ENCODE measurements around the gene MEAK7.

MEAK7 gene

DNA sequence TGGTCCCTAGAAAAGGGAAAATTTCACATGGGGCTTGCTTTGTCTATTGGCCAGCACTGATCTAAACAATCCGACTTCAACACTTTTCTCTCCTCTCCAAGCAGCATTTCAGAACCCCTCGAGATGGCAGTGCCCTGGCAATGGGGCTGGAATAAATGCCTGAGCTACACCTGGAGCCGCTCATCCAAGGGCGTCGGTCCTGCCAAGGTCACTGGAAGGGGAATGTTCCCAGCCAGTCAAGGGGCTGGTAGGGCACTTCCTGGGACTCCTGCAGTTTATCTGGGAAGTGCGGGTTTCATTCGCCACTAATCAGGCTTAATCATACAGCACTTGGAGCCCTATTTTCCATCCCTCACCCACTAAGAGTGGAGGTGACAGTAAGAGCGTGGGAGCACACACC lies 17.1 kb downstream of the MEAK7 start:
- DNase-seq (ENCODE audit: low read depth in 2 of 2) = no peak

DNA sequence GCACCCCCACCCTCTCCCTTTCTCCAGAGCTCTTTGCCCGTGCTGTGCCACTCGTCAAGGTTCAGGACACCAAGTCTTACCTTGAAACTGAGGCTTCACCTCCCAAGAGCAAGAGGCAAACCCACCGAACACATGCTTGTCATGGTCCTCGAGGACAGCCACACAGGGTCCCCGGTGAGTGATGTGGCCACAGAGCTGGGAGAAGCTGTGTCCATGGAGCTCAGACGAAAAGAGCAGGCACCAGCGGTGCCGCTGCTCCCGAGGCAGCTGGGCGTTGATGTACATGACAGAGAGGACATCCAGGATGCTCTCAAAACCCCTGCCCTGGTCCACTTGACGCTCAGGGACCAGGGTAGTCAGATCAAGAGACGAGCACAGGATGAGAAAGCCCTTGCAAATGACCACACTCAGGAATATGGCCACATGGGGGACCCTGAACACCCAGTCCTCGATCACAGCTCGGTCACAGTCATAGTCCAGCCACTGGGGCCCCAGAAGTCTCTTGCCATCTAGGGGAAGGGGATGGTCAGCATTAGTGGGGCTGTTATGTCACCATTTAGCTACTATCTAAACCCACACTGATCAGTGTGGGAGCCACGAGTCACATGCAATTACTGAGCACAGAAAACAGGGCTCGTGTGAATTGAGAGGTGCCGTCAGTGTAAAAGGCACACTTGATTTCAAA lies 17.8 kb downstream of the MEAK7 start:
- DNase-seq (ENCODE audit: low read depth in 2 of 2) = no peak

DNA sequence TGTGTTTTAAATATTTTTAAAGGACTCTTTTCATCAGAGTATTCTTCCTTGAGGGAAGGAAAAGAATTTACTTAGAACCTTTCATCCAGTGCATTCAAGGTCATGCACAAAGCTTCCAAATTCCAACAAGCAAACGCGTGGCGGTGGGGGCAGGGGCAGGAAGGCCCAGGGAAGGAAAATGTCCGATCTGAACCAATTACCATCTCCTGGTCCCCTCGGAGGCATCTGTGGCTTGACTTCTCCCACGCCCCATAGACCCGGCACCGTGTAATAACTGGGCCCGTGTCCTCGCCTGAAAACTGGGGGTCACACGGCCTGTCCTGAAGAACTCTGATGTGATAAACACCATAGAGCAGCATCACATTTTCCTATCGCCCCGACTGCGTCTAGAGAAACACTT lies 18.3 kb downstream of the MEAK7 start:
- no peak for DNase-seq (ENCODE audit: low read depth in 2 of 2)

DNA sequence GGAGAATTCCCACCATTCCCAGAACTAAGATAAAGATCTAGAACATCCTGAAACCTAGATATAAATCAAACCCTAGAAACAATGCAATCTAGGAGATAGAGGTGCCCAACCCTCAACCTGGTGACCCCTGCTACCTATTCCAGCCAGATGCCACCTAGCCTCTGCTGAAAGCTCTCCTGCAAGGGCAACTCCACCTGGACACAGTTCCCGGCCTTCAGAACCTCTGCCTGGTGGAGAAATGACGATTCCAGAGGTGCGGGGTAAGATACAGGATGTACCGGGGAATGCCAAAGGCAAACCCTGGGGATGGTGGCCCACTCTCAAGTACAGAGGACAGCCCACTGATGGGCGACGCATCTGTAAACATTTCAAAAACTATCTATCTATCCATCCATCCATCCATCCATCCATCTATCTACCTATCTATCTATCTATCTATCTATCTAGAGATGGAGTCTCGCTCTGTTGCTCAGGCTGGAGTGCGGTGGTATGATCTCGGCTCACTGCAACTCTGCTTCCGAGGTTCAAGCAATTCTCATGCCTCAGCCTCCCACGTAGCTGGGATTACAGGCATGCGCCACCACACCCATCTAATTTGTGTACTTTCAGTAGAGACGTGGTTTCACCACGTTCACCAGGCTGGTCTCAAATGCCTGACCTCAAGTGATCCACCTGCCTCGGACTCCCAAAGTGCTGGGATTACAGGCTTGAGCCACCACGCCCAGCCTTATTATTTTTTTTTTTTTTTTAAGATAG lies 19.0 kb downstream of the MEAK7 start:
- DNase-seq (ENCODE audit: low read depth in 2 of 2) = no peak

DNA sequence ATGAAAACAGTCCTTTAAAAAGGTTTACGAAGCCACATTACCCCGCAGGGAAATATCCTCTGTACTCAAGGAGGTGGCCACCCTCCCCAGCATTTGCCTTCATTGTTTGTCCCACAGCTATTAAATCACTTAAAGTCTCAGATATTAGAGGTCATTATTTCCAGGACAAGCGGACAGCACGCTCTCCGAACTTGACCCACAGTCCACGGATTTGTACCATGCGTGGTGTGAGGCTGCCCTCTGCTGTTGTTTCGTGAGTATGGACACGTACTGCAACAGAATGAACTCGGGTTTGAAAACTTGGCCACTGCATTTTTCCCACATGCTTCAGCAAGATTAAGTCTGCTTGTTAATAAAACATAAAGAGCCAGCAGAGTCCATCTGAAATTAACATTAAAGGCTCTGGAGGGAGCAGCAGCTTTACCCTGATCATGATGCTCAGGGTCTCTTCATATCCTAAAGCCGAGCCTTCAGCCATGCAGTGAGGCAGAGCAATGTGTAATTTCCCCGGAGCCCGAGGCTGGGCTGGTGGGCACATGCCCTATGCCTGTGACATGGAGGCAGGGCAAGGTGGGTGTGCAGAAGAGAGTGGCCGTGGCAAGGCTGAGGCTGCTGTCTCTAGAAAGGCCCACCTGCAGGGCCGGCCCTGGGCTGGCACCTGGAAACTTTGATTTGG lies 19.7 kb downstream of the MEAK7 start:
- DNase-seq (ENCODE audit: low read depth in 2 of 2) = no peak

DNA sequence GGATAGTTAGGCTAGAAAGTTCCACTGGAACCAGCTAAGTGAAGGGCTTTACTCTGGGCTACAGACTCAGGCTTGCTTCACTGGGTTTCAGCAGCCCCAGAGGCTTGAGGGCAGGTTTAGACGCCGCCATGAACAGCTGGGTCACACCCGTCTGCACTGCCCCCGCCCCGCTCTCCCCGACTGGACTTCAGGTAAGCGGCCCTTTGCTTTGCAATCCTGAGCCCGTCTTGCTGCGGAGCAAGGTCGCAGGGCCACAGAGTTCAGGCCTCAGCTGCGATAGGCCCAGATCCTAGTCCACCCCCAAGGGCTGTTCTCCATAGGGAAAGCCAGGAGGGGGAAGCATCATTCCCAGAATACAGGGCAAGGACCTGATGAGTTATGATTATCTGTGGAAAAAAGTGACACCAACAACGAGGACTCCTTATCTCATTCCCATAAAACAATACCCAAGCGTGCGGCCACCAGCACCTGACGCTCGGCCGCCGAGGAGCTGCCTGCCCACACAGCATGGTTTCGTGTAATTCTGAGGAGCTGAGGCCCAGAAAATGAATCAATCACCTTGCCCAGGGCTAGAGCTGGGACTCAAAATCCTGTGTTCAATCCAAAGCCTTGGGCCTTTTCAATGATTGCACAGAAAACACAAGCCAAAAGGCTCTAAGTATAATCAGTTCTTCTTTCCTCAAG lies 20.4 kb downstream of the MEAK7 start:
- no peak for DNase-seq (ENCODE audit: low read depth in 2 of 2)

DNA sequence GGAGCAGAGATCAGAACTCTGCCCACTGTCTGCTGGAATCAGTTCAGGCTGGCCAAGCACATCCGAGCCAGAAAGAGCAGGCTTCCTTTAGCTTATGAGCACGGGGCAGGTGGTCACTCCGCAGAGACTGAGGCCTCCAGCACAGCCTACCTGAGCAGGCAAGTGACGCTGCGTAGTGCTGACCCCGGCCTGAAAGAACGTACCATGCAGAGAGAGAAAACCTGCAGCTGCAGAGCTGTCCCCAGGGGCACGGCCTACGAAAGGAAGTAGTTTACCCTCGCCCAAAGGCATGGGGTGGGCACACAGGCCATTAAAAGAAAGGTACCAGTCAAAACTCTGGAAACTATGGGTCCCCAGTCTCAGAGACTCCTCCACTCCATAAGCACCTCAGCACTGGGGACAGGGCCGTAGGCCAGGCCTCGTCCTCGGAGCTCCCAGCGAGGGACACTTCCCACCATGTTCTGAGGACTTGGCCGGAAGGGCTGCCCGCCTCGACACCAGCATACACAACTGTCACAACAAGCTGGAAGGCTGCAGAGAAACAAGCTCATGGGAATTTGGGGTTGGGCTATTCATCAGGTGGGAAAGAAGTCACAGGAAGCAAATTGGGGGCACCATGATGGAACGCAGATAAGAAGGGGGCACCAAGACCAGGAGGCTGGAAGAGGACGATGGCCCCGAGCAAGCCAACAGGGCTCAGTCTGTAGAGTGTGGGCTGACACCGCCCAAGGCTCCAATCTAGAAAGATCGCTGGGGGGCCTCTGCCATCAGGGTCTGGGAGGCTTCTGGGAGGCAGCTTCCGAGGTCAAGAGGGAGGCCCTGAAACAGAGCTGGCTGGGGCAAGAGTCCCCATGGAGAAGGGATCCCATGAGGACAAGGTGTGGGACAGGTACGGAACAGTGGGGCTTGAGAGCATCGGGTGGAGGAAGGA lies 21.2 kb downstream of the MEAK7 start:
- DNase-seq (ENCODE audit: low read depth in 2 of 2) = no peak

DNA sequence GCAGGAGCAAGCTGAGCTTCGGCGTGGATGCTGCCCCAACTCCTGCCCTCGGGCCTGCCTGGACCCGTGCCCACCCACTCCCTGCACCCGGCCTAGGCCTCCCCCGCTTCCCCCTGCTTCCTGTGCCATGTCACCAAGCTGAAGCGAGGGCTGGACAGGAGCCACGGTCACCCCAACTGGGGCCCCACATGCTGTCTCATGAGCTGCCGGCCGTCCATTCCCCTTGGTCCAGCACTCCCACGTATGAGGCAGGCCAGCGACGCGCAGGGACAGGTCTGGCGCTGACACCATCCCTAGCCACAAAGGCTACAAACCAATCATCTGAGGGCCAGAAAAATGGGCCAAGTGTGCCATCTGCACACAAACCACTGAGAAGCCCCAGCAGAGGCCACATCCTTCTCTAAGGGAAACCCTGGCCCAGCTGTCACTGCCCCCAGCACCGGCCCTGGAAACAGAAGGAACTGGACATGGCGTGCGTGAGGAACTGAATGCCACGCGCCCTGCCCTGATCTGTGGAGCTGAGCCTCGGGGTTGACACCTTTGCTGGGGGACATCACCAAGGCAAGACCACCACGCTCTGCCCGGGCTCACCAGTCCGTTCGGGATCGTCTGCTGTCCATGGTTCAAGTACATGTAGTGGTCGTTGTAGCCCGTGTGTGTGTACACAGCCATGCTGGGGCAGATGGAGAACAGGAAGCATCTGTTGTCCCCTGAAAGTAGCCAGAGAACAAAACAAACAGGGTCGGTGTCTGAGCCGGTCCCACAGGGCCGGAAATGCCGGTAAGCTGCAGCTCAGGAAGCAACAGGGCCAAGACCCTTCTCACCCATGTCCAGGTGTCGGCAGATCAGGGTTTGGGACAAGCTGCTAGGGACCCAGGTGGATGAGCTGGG lies 22.2 kb downstream of the MEAK7 start:
- no peak for DNase-seq (ENCODE audit: low read depth in 2 of 2)

DNA sequence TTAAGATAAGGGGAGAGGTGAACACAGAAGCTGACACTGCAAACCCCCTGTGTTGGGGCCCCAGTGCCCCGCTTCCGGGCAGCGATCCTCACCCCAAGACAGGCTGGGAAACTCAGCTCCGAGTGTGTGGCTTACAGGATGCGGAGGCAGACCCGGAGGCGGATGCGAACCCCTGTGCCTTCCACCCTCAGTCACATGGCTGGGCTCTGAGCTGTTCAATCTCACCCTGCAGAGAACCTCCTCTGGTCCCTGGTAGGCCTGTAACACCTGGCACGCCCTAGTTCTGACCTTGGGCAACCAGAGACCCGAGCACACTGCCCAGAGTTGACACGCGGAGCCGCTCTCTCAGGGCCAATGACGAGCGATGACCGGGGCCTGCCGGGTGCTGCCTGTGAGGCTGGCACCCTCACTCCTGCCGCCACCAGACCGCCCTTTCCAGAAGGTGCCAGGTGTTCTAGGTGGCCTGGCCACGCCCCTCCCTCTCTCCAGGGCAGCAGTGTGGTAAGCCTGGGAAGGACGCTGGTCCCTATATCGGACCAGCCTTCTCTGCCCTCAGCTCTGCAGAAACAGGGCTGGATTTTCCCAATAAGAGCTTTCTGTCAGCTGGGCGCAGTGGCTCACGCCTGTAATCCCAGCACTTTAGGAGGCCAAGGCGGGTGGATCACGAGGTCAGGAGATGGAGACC lies 23.3 kb downstream of the MEAK7 start:
- DNase-seq (ENCODE audit: low read depth in 2 of 2) = no peak

DNA sequence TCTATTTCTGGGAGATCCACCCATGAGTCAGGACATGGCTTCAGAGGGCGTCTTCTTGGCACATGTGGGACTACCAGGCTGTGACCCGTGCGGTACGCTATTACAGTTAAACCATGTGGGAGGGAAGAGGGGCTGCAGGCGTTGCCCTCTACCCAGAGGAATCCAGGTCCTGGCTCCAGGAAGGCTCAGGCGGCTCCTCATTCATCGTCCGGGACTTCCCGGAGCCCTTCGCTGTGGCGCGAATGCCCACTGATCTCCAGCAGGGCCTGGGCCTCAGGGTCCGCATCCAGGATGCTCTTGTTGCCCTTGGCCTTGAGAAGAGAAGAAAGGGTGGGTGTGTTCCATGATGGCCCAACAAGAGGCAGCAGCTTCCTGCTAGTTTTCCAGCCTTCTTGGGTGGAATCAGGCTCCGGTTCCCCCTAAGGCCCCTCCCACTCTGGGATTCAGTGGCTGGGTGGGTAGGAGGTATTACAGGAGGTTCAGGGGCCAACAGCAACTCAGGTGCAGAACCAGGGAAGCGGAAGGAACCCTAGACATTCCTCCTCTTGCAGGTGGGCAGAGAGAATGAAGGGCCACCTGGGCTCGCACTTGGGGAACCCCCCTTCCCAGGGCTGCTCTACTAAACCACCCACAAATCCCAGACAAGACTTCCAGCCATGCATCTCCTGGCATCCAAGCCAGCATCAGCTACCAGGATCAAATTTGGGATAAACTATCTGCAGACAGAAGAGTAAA lies 24.6 kb downstream of the MEAK7 start:
- no peak for DNase-seq (ENCODE audit: low read depth in 2 of 2)

DNA sequence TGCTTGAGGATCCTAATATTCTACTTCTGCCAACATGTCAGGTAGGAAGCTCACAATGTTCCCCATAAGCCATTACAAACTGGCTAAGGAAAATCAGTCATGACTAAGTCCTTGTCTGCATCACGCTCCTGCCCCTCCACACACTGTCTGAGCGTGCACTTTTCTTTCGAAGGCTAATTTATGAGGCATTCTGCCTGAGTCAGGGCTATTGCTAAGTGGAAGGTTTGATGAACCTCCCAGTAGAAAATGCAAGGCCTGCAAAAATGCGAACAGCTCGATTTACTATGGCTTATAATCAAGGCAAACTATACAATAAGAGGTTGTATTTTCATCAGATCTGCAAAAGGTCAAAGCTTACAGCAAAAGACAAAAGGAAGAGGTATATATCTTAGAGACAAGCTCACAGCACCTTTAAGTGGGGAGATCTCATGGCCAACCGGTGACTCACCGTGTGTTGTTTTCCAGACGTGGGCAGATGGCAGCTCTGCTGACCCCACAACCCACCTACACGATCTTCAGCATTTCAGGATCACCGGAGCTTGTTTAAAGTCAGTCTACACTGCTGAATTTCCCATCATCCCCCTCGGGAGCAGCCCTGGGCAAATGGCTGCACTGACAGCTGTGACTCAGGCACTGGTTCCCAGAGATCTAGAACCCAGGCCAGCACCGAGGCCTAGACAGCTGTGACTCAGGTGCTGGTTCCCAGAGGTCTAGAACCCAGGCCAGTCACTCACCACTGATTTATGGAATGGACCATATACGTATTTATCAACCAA lies 26.1 kb downstream of the MEAK7 start:
- DNase-seq (ENCODE audit: low read depth in 2 of 2) = no peak

DNA sequence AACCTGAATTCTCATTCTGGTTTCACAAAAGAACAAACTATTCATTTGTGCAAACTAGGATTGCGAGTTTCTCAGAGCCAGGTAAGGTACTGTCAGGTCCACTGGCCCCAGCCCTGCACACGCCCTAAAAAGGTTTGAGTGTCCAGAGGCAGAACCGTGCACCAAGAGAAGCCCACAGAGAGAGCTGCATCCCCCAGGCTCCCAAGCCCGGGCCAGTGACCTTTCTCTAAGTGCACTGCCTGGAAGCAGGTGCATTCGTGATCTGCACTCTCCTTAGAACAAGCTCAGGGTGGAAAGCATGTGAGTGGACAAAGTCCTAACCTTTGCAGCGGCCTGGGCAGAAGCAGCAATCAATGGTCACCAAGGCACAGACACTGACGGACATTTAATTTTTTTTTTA lies 26.8 kb downstream of the MEAK7 start:
- no peak for DNase-seq (ENCODE audit: low read depth in 2 of 2)

DNA sequence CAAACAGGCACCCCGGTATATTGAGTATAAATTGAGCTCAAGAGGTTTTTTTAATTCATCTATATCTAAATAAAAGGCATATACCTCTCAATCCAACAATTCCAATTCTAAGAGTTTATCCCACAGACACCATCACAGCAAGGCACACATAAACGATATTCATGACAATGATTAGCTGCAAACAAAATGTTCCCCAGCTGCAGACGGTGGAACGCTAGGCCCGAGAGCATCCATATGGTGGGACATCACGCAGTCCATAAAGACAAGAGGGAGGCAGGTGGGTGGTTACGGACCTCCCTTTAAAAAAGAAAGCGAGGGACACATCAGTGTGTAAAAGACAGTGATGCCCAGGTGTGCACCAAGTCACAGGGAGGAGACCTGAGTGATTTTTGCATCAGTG lies 28.1 kb downstream of the MEAK7 start:
- DNase-seq (ENCODE audit: low read depth in 2 of 2) = no peak

DNA sequence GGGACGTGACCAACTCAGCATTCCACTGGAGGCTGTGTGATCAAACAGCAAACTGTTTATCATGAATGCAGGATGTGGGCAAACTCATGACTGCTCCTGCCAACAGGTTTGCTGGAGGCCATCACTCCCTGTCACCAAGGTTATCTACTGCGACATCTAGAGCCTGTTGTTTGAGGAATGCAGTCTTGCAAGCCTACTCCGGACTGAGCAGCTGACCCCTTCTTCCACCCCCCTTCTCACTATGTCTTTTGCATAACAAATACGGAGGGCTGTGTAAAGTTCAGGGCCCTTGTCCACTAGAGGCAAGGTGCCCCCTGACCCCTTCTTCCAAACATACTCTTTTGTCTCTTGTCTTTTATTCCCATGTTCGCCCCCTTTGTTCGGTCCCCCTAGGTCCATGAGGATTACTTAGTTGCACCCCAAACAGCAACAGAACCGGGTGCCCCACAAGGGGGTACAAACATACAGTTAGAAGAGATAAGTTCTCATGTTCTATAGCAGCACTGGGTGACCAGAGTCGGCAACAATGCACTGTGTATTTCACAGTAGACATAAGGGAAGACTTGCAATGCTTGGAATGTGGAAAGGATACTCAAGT lies 28.7 kb downstream of the MEAK7 start:
- DNase-seq (ENCODE audit: low read depth in 2 of 2) = no peak

DNA sequence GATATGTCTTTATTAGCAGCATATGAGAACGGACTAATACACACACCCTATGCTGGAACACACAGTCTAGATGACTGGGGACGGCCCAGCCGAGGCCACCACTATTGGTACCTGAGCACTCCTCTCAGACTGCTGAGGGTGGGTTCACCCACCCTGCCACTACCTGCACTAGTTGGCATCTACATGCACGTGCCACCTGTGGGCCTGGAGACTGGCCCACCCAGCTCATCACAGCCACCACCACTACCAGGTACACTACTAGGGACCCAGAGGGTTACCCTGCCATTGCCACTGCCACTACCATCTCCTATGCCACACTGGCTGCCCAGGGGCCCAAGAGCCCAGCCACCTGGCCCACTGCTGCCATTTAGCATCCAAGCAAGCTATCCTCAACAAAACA lies 32.5 kb downstream of the MEAK7 start:
- no peak for DNase-seq (ENCODE audit: low read depth in 2 of 2)

DNA sequence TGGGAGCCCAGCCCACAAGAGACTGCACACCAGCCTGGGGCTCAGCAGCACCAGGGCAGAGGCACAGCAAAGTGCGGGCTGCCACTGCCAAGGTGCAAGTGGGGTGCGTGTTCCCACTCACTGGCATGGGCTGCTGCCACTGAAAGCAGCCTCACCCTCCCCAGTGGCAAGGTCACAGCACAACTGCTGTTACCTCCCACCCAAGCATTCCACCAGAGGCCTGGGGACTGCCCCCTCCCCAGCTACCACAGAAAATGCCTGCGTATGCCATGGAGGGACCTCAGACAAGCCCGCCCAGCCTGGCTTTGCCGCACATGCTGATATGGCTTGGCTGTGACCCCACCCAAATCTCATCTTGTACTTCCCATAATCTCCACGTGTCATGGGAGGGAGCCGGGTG lies 33.1 kb downstream of the MEAK7 start:
- DNase-seq (ENCODE audit: low read depth in 2 of 2) = no peak

DNA sequence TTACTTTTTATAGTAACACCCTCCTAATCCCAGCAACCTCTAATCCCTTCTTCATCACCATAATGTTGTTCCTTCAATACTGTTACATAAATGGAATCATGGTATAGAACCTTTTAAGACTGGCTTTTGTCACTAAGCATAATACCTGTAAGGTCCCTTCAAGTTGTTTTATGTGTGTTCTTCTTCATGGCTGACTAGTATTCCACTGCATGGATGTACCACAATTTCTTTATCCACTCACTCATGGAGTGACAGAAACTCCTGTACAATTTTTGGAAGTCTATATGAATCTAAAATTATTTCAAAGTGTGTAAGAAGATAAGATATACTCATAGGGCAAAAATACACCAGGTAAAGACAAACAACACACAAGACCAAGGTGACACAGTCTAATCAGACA lies 36.8 kb downstream of the MEAK7 start:
- DNase-seq (ENCODE audit: low read depth in 2 of 2) = no peak

DNA sequence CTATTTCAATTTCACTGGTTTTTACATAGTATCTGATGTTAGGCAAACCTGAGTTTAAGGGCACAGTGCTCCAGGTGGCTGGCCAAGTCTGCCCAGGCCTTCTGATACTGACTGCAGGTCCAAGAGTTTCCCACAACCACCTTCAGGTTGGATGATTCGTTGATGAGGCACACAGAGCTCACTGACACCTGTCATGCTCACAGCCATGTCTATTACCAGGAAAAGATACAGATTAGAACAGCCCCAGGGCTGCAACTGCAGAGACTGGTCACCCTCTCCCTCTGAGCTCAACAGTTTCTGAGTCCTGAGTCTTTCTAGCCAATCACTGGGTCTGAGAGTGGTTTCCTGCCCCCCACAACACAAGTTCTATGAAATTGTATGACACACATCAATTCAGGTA lies 37.2 kb downstream of the MEAK7 start:
- peak in 1 of 2 donors; percentile 4 for DNase-seq (ENCODE audit: low read depth in 2 of 2)

Measured in stimulated activated CD4-positive, alpha-beta T cell treated with anti-CD3 and anti-CD28 coated beads, Interleukin-15, amount 100 ng/mL, for 48 hours (primary cell).